ENCODE measurements around the gene GFI1.
"Not testable (repeated sequence)": the region's sequence is repeated elsewhere in the genome, so short reads cannot be mapped to it uniquely, and the experiment has no call there.

- TF ChIP-seq CTCF, POLR2A (IDR thresholded peaks at IDR 0.05): not testable (repeated sequence)
Observed at GRCh38 chr1:92532371-92532770, 45.6 kb upstream of the GFI1 start.

Data from adrenal gland (tissue), 5 donors.